WTC11 (cell line): ENCODE results near the gene ATP2B1. TPM values are rescaled to one million over a fixed set of nuclear protein-coding genes. Genes with fewer than 3 reads are reported as not detected.

ENCODE experiments used
- ATAC-seq: fragments of 200-7000 bp; cut with Tn5 transposase; 2 replicates; pipeline ENCODE4 v1.10.0; 2021; ENCODE audit warnings: mild to moderate bottlenecking, moderate library complexity
- Bru-seq: library from RNA; stranded (reverse); fragments of 400-500 nt; gene quantifications from one replicate; lab custom pipeline; 2021; lab: Mats Ljungman, UMichigan
- CTCF ChIA-PET: fragments of 300-600 bp; sonication (Branson Sonifier 250); formaldehyde crosslinking; loops from one replicate; lab custom pipeline; 2021; ENCODE audit warnings: antibody characterized with exemption; lab: Charles Lee
- POLR2A ChIA-PET: fragments of 350-600 bp; sonication (Branson Sonifier 250); formaldehyde crosslinking; loops from one replicate; lab custom pipeline; 2021; ENCODE audit warnings: antibody characterized with exemption; lab: Charles Lee
- DNase-seq: peaks from one replicate; pipeline ENCODE4 v3.0.0; 2021; ENCODE audit warnings: low spot score
- H3K27ac Mint-ChIP-seq: 2 replicates; pipeline ENCODE4 v1.8.0; 2021; ENCODE audit warnings: mixed read lengths
- H3K27me3 Mint-ChIP-seq: 2 replicates; pipeline ENCODE4 v1.8.0; 2021; ENCODE audit warnings: low read depth, mild to moderate bottlenecking, moderate library complexity, mixed read lengths
- H3K36me3 Mint-ChIP-seq: 2 replicates; pipeline ENCODE4 v1.8.0; 2021; ENCODE audit warnings: mixed read lengths
- H3K4me1 Mint-ChIP-seq: 2 replicates; pipeline ENCODE4 v1.8.0; 2022; ENCODE audit warnings: mixed read lengths
- H3K4me3 Mint-ChIP-seq: 2 replicates; pipeline ENCODE4 v1.8.0; 2021; ENCODE audit warnings: mild to moderate bottlenecking, moderate library complexity, mixed read lengths
- H3K9me3 Mint-ChIP-seq: 2 replicates; pipeline ENCODE4 v1.8.0; 2021; ENCODE audit warnings: mixed read lengths
- ATF1 ChIP-seq: sonication (generic); formaldehyde crosslinking; IDR thresholded peaks from 2 replicates; pipeline ENCODE4 v1.8.1; 2023; ENCODE audit warnings: mild to moderate bottlenecking, moderate library complexity, missing genetic modification reagents
- CBFB ChIP-seq: sonication (generic); formaldehyde crosslinking; IDR thresholded peaks from 2 replicates; pipeline ENCODE4 v1.8.1; 2022; ENCODE audit warnings: mild to moderate bottlenecking, low read depth, missing genetic modification reagents
- CREM ChIP-seq: sonication (generic); formaldehyde crosslinking; IDR thresholded peaks from 2 replicates; pipeline ENCODE4 v1.8.1; 2022; ENCODE audit warnings: mild to moderate bottlenecking, missing genetic modification reagents, moderate library complexity
- E2F4 ChIP-seq: sonication (generic); formaldehyde crosslinking; IDR thresholded peaks from 2 replicates; pipeline ENCODE4 v1.8.1; 2022; ENCODE audit warnings: low read depth, mild to moderate bottlenecking, moderate library complexity, missing genetic modification reagents, borderline replicate concordance
- ELF4 ChIP-seq: sonication (generic); formaldehyde crosslinking; IDR thresholded peaks from 2 replicates; pipeline ENCODE4 v1.8.1; 2022; ENCODE audit warnings: low read depth, mild to moderate bottlenecking, moderate library complexity, missing genetic modification reagents
- FOXJ3 ChIP-seq: sonication (generic); formaldehyde crosslinking; IDR thresholded peaks from 2 replicates; pipeline ENCODE4 v1.9.0; 2021; ENCODE audit warnings: missing genetic modification reagents, mild to moderate bottlenecking, borderline replicate concordance
- FOXP1 ChIP-seq: sonication (generic); formaldehyde crosslinking; IDR thresholded peaks from 2 replicates; pipeline ENCODE4 v1.8.0; 2022; ENCODE audit warnings: missing genetic modification reagents, mild to moderate bottlenecking, moderate library complexity, borderline replicate concordance
- GTF2I ChIP-seq: fragments of 250-450 bp; sonication (Bioruptor Pico); conservative IDR thresholded peaks from 2 replicates; pipeline ENCODE4 v1.4.0; 2021; ENCODE audit warnings: mild to moderate bottlenecking
- MAX ChIP-seq: sonication (generic); formaldehyde crosslinking; IDR thresholded peaks from 2 replicates; pipeline ENCODE4 v1.8.0; 2022; ENCODE audit warnings: mild to moderate bottlenecking, missing genetic modification reagents
- NFATC4 ChIP-seq: fragments of 250-450 bp; sonication (Bioruptor Pico); IDR thresholded peaks from 2 replicates; pipeline ENCODE4 v1.9.0; 2021; ENCODE audit warnings: mild to moderate bottlenecking
- NR2C2 ChIP-seq: sonication (generic); formaldehyde crosslinking; IDR thresholded peaks from 2 replicates; pipeline ENCODE4 v1.8.0; 2022; ENCODE audit warnings: mild to moderate bottlenecking, missing genetic modification reagents
- OVOL2 ChIP-seq: fragments of 250-450 bp; sonication (Bioruptor Pico); IDR thresholded peaks from 2 replicates; pipeline ENCODE4 v1.9.0; 2021; ENCODE audit warnings: mild to moderate bottlenecking, borderline replicate concordance
- PRRX2 ChIP-seq: fragments of 250-450 bp; sonication (Bioruptor Pico); IDR thresholded peaks from 2 replicates; pipeline ENCODE4 v1.8.0; 2021; ENCODE audit warnings: mild to moderate bottlenecking
- SOX15 ChIP-seq: fragments of 250-450 bp; sonication (Bioruptor Pico); IDR thresholded peaks from 2 replicates; pipeline ENCODE4 v1.9.0; 2021; ENCODE audit warnings: mild to moderate bottlenecking
- TEAD1 ChIP-seq: sonication (generic); formaldehyde crosslinking; IDR thresholded peaks from 2 replicates; pipeline ENCODE4 v1.8.0; 2022; ENCODE audit warnings: mild to moderate bottlenecking, missing genetic modification reagents
- TP53 ChIP-seq: sonication (generic); formaldehyde crosslinking; IDR thresholded peaks from 2 replicates; pipeline ENCODE4 v1.8.1; 2023; ENCODE audit warnings: mild to moderate bottlenecking, missing genetic modification reagents
- USF1 ChIP-seq: sonication (generic); formaldehyde crosslinking; IDR thresholded peaks from 2 replicates; pipeline ENCODE4 v1.8.0; 2022; ENCODE audit warnings: mild to moderate bottlenecking, missing genetic modification reagents
- ZMAT4 ChIP-seq: fragments of 250-450 bp; sonication (Bioruptor Pico); IDR thresholded peaks from 2 replicates; pipeline ENCODE4 v1.9.0; 2021; ENCODE audit warnings: mild to moderate bottlenecking
- ZNF121 ChIP-seq: sonication (generic); formaldehyde crosslinking; IDR thresholded peaks from 2 replicates; pipeline ENCODE4 v1.8.0; 2023; ENCODE audit warnings: missing genetic modification reagents
- ZNF232 ChIP-seq: sonication (generic); formaldehyde crosslinking; IDR thresholded peaks from 2 replicates; pipeline ENCODE4 v1.8.0; 2022; ENCODE audit warnings: mild to moderate bottlenecking, missing genetic modification reagents
- ZNF317 ChIP-seq: sonication (generic); formaldehyde crosslinking; IDR thresholded peaks from 2 replicates; pipeline ENCODE4 v1.8.1; 2023; ENCODE audit warnings: low read depth, mild to moderate bottlenecking, moderate library complexity, missing genetic modification reagents, borderline replicate concordance
- ZNF671 ChIP-seq: fragments of 250-450 bp; sonication (Bioruptor Pico); IDR thresholded peaks from 2 replicates; pipeline ENCODE4 v1.8.0; 2021; ENCODE audit warnings: mild to moderate bottlenecking
- ZSCAN18 ChIP-seq: fragments of 250-450 bp; sonication (Bioruptor Pico); IDR thresholded peaks from 2 replicates; pipeline ENCODE4 v2.1.2; 2022; ENCODE audit warnings: mild to moderate bottlenecking, moderate library complexity
- long read RNA-seq, 3 experiments: library from RNA in 1 of 3; library from capped mRNA in 1 of 3; library from polyadenylated mRNA in 1 of 3; unstranded in 2 of 3; stranded (forward) in 1 of 3; transcript quantifications; one replicate each; pipeline ENCODE4 v2.0.0, GENCODE V29; 2021
- total RNA-seq: library from RNA; stranded (reverse); gene quantifications from 3 replicates; pipeline ENCODE4 v1.2.3, GENCODE V29; 2021
- TF ChIP-seq, protein P1 (sequence below): sonication (generic); formaldehyde crosslinking; conservative IDR thresholded peaks from 2 replicates; pipeline ENCODE4 v1.8.1; 2022; ENCODE audit warnings: mild to moderate bottlenecking, missing genetic modification reagents
- TF ChIP-seq, protein P2 (sequence below): fragments of 250-450 bp; sonication (Bioruptor Pico); IDR thresholded peaks from 2 replicates; pipeline ENCODE4 v1.9.0; 2021; ENCODE audit warnings: mild to moderate bottlenecking
- TF ChIP-seq, protein P3 (sequence below): fragments of 250-450 bp; sonication (Bioruptor Pico); IDR thresholded peaks from 2 replicates; pipeline ENCODE4 v1.9.0; 2021; ENCODE audit warnings: moderate library complexity, mild to moderate bottlenecking, inconsistent platforms, borderline replicate concordance

Gene ATP2B1
- total RNA-seq (29.6 to 31.7 TPM (median 31.3 TPM) in 3 replicates), Bru-seq, nascent RNA (percentile 82 among the genes with signal in this experiment)
- long read RNA-seq, experiment 1, full-length matches to known transcripts = 39 of 225 reads
- long read RNA-seq, experiment 1, partial matches to known transcripts = 45 of 225 reads
- long read RNA-seq, experiment 1, other reads (novel, unspliced or antisense) = 141 of 225 reads
- long read RNA-seq, experiment 2, full-length matches to known transcripts = 6 of 38 reads
- long read RNA-seq, experiment 2, partial matches to known transcripts = 8 of 38 reads
- long read RNA-seq, experiment 2, other reads (novel, unspliced or antisense) = 24 of 38 reads
- long read RNA-seq, experiment 3, partial matches to known transcripts = 31 of 35 reads
- long read RNA-seq, experiment 3, other reads (novel, unspliced or antisense) = 4 of 35 reads

DNA sequence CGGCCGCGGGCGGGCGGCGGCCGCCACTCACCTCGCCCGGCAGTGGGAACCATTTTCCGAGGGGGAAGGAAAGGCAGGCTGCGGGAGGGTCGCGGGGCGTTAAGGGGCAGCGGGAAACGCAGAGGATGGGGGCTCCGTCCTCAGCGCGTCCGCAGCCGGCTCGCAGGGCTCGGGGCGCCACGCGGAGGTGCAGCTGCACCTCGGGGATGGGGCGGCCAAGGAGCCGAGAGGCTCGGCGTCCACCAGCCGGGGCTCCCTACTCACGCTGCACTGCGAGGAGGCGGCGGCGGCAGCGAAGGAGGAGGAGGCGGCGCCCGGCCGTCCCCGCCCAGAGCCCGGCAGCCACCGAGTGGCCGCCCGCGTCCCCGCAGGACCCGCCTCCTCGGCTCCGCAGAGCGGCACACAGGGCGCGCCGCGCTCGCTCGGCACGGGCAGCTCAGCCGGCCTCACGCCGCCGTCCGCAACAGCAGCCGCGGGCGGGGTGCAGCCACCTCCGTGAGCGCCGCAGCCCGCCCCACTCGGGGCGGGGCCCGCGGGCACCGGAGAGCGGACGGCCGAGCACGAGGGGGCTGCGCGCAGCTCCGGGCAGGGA lies at the start of gene ATP2B1:
TSS of gene ATP2B1 (minus strand) at position 274 of the 592 bp plus-strand sequence. CDS start 52,952 bp downstream, outside the sequence.
- peak within 1 kb of the TSS; percentile 96 for H3K4me3 Mint-ChIP-seq
- H3K27me3 Mint-ChIP-seq = peaks cover 54% of the 10 kb centered on the region
- peaks cover 9% of the 10 kb centered on the region for H3K9me3 Mint-ChIP-seq
- ChIA-PET POLR2A (interaction anchor here (0.9 to 1.1 kb wide), 3 partner anchors 15 to 356 kb away, joined by 3 to 5 read pairs (median 3); no protein-coding TSS in a partner anchor), CTCF (interaction anchor here (0.6 kb wide), 1 partner anchor 9 kb away, joined by 3 read pairs; no protein-coding TSS in a partner anchor)
- peaks cover 11% of the 10 kb centered on the region for H3K4me1 Mint-ChIP-seq
- H3K27ac Mint-ChIP-seq = peak within 1 kb of the TSS; percentile 89
- peaks cover 4% of the 10 kb centered on the region; the same call in 1 of the 2 replicates for H3K36me3 Mint-ChIP-seq
- DNase-seq (peak; percentile 79), ATAC-seq (peak; percentile 70)
- TF ChIP-seq ZNF121 (CRISPR knock-in tag) (no peak), ELF4 (CRISPR knock-in tag) (no peak), ZNF671 (no peak), SOX15 (no peak), NR2C2 (CRISPR knock-in tag) (no peak), ATF1 (no peak), CBFB (CRISPR knock-in tag) (no peak), CREM (CRISPR knock-in tag) (peak; percentile 64; the same call in 1 of the 2 replicates), FOXJ3 (CRISPR knock-in tag) (no peak), E2F4 (CRISPR knock-in tag) (no peak), ZSCAN18 (CRISPR knock-in tag) (no peak), OVOL2 (no peak), PRRX2 (CRISPR knock-in tag) (no peak), MAX (CRISPR knock-in tag) (no peak), ZNF232 (CRISPR knock-in tag) (no peak), GTF2I (no peak), TP53 (peak; percentile 85; the same call in 1 of the 2 replicates), ZMAT4 (no peak), TEAD1 (CRISPR knock-in tag) (no peak; the same call in 1 of the 2 replicates), FOXP1 (CRISPR knock-in tag) (peak; percentile 74; the same call in 1 of the 2 replicates), NFATC4 (CRISPR knock-in tag) (no peak), USF1 (CRISPR knock-in tag) (no peak), ZNF317 (CRISPR knock-in tag) (no peak)
- TF ChIP-seq, protein P1, sequence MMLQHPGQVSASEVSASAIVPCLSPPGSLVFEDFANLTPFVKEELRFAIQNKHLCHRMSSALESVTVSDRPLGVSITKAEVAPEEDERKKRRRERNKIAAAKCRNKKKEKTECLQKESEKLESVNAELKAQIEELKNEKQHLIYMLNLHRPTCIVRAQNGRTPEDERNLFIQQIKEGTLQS (CRISPR knock-in tag) = no peak
- TF ChIP-seq, protein P2, sequence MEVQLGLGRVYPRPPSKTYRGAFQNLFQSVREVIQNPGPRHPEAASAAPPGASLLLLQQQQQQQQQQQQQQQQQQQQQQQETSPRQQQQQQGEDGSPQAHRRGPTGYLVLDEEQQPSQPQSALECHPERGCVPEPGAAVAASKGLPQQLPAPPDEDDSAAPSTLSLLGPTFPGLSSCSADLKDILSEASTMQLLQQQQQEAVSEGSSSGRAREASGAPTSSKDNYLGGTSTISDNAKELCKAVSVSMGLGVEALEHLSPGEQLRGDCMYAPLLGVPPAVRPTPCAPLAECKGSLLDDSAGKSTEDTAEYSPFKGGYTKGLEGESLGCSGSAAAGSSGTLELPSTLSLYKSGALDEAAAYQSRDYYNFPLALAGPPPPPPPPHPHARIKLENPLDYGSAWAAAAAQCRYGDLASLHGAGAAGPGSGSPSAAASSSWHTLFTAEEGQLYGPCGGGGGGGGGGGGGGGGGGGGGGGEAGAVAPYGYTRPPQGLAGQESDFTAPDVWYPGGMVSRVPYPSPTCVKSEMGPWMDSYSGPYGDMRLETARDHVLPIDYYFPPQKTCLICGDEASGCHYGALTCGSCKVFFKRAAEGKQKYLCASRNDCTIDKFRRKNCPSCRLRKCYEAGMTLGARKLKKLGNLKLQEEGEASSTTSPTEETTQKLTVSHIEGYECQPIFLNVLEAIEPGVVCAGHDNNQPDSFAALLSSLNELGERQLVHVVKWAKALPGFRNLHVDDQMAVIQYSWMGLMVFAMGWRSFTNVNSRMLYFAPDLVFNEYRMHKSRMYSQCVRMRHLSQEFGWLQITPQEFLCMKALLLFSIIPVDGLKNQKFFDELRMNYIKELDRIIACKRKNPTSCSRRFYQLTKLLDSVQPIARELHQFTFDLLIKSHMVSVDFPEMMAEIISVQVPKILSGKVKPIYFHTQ (CRISPR knock-in tag) = no peak
- TF ChIP-seq, protein P3, sequence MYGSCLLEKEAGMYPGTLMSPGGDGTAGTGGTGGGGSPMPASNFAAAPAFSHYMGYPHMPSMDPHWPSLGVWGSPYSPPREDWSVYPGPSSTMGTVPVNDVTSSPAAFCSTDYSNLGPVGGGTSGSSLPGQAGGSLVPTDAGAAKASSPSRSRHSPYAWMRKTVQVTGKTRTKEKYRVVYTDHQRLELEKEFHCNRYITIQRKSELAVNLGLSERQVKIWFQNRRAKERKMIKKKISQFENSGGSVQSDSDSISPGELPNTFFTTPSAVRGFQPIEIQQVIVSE = no peak
